ENCODE data around the gene ETV7.

ETV7 gene

GRCh38 chr6:36387440-36388303, at the start of gene ETV7:
Gene ETV7, minus strand, starts transcription at chr6:36387669. Its CDS starts 128 bp downstream, at chr6:36387541.
- Histone ChIP-seq H3K9me2 (replicated peaks; ENCODE audit: insufficient read depth, low read length) (no peaks in the 10 kb centered on the region), H3K36me3 (ENCODE audit: low read length) (no peaks in the 10 kb centered on the region), H4K20me1 (ENCODE audit: low read depth, low read length) (no peaks in the 10 kb centered on the region), H3K27ac (ENCODE audit: low read depth, low read length) (no peak within 1 kb of the TSS), H3K27me3 (ENCODE audit: low read length) (no peaks in the 10 kb centered on the region), H3K79me2 (ENCODE audit: insufficient read depth, low read length) (no peaks in the 10 kb centered on the region), H3K9me3 (ENCODE audit: insufficient read depth, low read length) (no peaks in the 10 kb centered on the region), H3K4me2 (ENCODE audit: low read depth, low read length, poor library complexity, severe bottlenecking) (peak within 1 kb of the TSS; percentile 18), H2AFZ (ENCODE audit: low read depth, low read length, severe bottlenecking) (no peak within 1 kb of the TSS), H3K4me3 (ENCODE audit: insufficient read depth, low read length, poor library complexity, severe bottlenecking) (no peak within 1 kb of the TSS), H3F3A (ENCODE audit: insufficient read depth) (no peaks in the 10 kb centered on the region), H3K9ac (ENCODE audit: low read length) (no peak within 1 kb of the TSS)
- TF ChIP-seq CTCF (IDR thresholded peaks at IDR 0.05; ENCODE audit: insufficient read depth, low read length, poor library complexity, severe bottlenecking) (no peak), EZH2phosphoT487 (conservative IDR thresholded peaks at IDR 0.05; ENCODE audit: low read length) (0 out of 2 replicates have a peak, but pooled peaks have one; percentile 33)

GRCh38 chr6:36436466-36436865, 49.0 kb upstream of the ETV7 start:
- Histone ChIP-seq H3F3A (ENCODE audit: insufficient read depth) (peaks cover 12% of the 10 kb centered on the region), H3K36me3 (ENCODE audit: low read length) (no peaks in the 10 kb centered on the region), H4K20me1 (ENCODE audit: low read depth, low read length) (no peaks in the 10 kb centered on the region), H3K27ac (ENCODE audit: low read depth, low read length) (no peak overlapping the region), H3K9me2 (replicated peaks; ENCODE audit: insufficient read depth, low read length) (no peaks in the 10 kb centered on the region), H3K4me3 (ENCODE audit: insufficient read depth, low read length, poor library complexity, severe bottlenecking) (no peak overlapping the region), H3K9me3 (ENCODE audit: insufficient read depth, low read length) (no peaks in the 10 kb centered on the region), H3K79me2 (ENCODE audit: insufficient read depth, low read length) (no peaks in the 10 kb centered on the region), H3K27me3 (ENCODE audit: low read length) (no peaks in the 10 kb centered on the region), H2AFZ (ENCODE audit: low read depth, low read length, severe bottlenecking) (no peak overlapping the region), H3K4me2 (ENCODE audit: low read depth, low read length, poor library complexity, severe bottlenecking) (no peak overlapping the region), H3K9ac (ENCODE audit: low read length) (no peak overlapping the region)
- TF ChIP-seq EZH2phosphoT487 (conservative IDR thresholded peaks at IDR 0.05; ENCODE audit: low read length) (no peak), CTCF (IDR thresholded peaks at IDR 0.05; ENCODE audit: insufficient read depth, low read length, poor library complexity, severe bottlenecking) (no peak)

- H3K4me2 ChIP-seq (ENCODE audit: low read depth, low read length, poor library complexity, severe bottlenecking), result no peak overlapping the region
- peaks cover 3% of the 10 kb centered on the region; the same call in 1 of the 2 replicates for H3F3A ChIP-seq (ENCODE audit: insufficient read depth)
- H3K9me3 ChIP-seq (ENCODE audit: insufficient read depth, low read length), result no peaks in the 10 kb centered on the region
- no peaks in the 10 kb centered on the region for H3K9me2 ChIP-seq (replicated peaks; ENCODE audit: insufficient read depth, low read length)
- no peaks in the 10 kb centered on the region for H3K27me3 ChIP-seq (ENCODE audit: low read length)
- no peak for TF ChIP-seq EZH2phosphoT487 (conservative IDR thresholded peaks at IDR 0.05; ENCODE audit: low read length)
- TF ChIP-seq CTCF (IDR thresholded peaks at IDR 0.05; ENCODE audit: insufficient read depth, low read length, poor library complexity, severe bottlenecking), result no peak
- no peaks in the 10 kb centered on the region for H3K79me2 ChIP-seq (ENCODE audit: insufficient read depth, low read length)
- no peak overlapping the region for H3K27ac ChIP-seq (ENCODE audit: low read depth, low read length)
- H3K36me3 ChIP-seq (ENCODE audit: low read length), result no peaks in the 10 kb centered on the region
- H3K4me3 ChIP-seq (ENCODE audit: insufficient read depth, low read length, poor library complexity, severe bottlenecking), result no peak overlapping the region
- H2AFZ ChIP-seq (ENCODE audit: low read depth, low read length, severe bottlenecking), result no peak overlapping the region
- H3K9ac ChIP-seq (ENCODE audit: low read length), result no peak overlapping the region
- no peaks in the 10 kb centered on the region for H4K20me1 ChIP-seq (ENCODE audit: low read depth, low read length)
These were observed 44.7 kb upstream of the ETV7 start for GRCh38 chr6:36432151-36432671.

Data from SU-DHL-6 (cell line).